Left cardiac atrium (tissue), 4 donors: ENCODE results near the gene PALM. TPM values are rescaled to one million over a fixed set of nuclear protein-coding genes. Genes with fewer than 3 reads are reported as not detected.
A peak's percentile ranks its signal among the peaks of the same experiment; 100 is the strongest.

Experiments used
- ATAC-seq, 2 donors: fragments of 200-7000 bp; cut with Tn5 transposase; one replicate each; pipeline ENCODE4 v1.9.1; 2020; ENCODE audit warnings: mild to moderate bottlenecking in 2 of 2, moderate library complexity in 2 of 2
- DNase-seq: peaks from one replicate; pipeline ENCODE4 v3.0.0-alpha.2; 2020
- intact Hi-C, 2 donors: fragments of 100-400 bp; cut with DNase I; formaldehyde crosslinking; loops; one replicate each; pipeline versions ENCODE4 v1.14.1 to v1.15.1; 2022 to 2023
- total RNA-seq, 2 donors: library from RNA; stranded (reverse); fragmentation: NEBNext Ultra II Directional; extraction: Animal tissue kit (Norgen Biotek cat#: 25700); gene quantifications; one replicate each; pipeline ENCODE4 v1.2.1, GENCODE V29; 2021
- donor health status: DM: no; HTN: yes; CAD: no.
- donor health status: DM: no; HTN: yes; CAD: no; lungs with severe emphysema.
- donor health status: DM: yes; HTN: yes; CAD: no.
- donor health status: Dilated cardiomyopathy.

Gene PALM
- total RNA-seq, 2 donors from 2014 or later, result 48.9 to 49.7 TPM

DNA sequence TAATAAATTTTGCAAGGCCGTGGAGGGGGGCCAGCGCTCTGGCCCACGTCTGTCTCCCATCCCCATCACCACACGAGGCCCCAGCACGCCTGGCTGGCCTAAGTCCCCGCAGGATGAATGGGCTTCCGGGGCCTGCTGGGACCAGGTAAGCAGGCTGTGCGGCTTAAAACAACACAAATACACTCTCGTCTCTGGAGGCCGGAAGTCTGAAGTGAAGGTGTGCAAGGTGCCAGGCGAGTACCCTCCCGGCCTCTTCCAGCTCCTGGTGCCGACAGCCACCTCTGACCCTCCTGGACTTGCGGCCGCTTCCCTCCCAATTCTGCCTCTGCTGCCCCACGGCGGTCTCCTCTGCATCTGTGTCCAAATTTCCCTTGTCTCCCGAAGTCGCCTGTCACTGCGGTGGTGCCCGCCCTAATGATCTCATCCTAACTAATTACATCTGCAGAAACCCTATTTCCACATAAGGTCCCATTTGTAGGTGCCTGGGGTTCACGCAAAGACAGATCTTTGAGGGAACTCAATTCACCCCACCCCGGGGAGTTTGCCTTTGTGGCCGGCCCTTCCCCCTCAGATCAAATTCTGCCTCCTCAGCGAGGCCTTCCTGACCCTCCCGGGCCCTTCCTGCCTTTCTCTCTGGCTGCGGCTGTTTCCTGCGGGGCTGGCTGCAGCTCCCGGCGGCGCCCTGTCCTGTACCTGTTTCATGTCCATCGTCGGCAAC lies 80.4 kb downstream of the PALM start:
- intact Hi-C loops, result no loop called here
- ATAC-seq (peak; percentile 42 to 67), DNase-seq (peak; percentile 73)

DNA sequence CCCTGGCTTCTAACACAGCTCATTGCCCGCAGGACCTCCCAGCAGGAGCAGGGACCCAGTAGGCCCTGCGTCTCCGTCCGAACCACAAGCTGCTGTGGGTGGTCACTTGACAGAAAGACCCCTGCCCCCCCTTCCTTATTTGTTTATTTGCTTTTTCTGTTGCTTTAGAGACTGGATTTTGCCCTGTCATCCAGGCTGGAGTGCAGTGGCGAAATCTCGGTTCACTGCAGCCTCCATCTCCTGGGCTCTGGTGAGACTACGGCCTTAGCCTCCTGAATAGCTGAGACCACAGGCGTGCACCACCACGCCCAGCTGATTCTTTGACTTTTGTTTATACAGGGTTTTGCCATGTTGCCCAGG lies 80.9 kb downstream of the PALM start:
- ATAC-seq (no peak), DNase-seq (no peak)
- intact Hi-C loops, result no loop called here

DNA sequence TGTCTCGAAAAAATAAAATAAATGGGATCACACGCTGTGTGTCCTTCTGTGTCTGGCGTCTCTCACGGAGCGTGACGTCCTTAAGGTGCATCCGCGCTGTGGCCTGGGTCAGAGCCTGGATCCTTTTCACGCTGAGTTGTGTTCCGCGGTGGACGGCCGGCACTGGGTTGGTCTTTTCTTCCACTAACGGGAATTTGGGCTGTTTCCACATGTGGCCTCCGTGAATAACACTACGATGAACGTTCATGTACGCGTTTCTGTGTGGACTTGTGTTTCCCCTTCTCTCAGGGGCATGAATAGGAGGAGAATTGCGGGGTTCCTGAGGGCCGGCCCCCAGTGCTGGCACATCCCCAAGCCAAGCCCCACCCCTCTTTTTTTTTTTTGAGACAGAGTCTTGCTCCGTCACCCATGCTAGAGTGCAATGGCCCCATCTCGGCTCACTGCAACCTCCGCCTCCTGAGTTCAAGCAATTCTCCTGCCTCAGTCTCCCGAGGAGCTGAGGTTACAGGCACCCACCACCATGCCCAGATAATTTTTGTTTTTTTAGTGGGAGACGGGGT lies 82.4 kb downstream of the PALM start:
- no peak for DNase-seq
- no peak for ATAC-seq
- intact Hi-C loops, result no loop called here

DNA sequence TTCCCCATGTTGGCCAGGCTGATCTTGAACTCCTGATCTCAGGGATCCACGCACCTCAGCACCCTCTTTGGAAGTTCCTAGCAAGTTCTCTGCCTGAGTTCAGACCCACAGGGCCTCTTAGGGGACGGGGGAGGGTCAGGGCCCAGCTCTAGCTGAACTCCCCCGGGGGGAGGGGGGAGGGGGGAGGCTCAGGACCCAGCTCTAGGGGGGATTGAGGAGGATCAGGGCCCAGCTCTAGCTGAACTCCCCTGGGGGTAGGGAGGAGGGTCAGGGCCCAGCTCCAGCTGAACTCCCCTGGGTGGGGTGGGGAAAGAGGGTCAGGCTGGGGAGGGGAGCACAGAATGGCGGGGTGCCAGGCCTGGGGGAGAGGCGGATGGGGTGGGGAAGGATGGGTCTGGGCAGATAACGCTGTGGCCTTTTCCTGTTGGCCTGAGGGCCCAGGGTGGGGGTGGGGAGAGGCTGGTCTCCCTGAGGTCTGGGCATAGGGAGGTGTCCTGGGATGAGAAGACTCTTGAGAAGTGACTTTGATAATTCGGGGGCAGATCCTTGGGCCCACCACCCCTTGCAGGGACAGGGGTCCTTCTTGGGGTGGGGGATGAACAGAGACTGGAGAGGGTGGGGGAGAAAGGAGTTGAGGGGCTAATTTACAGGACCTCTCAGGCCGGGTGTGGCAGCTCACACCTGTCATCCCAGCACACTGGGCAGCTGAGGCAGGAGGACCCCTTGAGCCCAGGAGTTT lies 83.0 kb downstream of the PALM start:
- peak in 1 of 2 donors; percentile 4 for ATAC-seq
- peak; percentile 53 for DNase-seq
- intact Hi-C loops, result no loop called here

DNA sequence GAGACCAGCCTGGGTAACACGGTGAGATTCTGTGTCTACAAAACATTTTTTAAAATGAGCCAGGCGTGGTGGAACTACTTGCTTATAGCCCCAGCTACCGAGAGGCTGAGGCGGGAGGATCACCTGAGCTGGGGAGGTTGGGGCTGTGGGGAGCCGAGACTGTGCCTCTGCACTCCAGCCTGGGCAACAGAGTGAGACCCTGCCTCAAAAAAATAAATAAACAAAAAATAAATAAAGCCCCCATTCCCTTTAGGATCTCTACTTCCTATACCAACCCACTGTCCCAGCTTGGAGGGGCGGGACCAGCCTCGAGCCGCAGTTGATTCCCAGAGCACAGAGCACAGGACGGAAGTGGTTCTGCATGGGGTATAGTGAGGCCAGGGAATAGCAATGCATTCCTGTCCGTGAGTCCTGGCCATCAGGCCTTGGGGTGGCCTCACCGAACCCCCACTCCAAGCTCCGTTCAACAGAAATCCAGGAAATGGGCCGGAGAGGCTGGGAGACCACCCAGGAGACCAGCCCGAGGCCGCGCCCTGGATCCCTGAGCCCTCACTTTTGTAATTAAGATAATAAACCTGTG lies 83.7 kb downstream of the PALM start:
- ATAC-seq (no peak), DNase-seq (no peak)
- intact Hi-C loops, result no loop called here

DNA sequence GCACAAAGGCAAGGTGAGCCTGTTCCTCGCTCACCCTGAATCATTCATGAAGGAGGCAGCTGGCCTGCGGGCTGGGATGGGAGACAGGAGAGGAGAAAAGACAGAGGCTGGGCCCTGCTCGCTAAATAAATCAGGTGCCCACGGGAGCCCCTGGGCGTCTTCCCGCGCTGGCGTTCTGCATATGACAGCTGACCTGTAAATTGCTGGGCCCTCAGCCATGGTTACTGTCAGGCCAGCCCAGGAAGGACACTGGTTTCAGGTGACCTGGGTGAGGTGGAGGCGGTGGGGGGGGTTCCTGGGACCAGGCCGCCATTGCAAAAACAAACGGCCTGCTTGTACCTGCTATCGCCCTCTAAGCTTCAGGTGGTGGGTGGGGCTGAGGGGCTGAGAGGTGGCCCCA lies 85.1 kb downstream of the PALM start:
- intact Hi-C loops, result no loop called here
- no peak for DNase-seq
- ATAC-seq, result no peak

DNA sequence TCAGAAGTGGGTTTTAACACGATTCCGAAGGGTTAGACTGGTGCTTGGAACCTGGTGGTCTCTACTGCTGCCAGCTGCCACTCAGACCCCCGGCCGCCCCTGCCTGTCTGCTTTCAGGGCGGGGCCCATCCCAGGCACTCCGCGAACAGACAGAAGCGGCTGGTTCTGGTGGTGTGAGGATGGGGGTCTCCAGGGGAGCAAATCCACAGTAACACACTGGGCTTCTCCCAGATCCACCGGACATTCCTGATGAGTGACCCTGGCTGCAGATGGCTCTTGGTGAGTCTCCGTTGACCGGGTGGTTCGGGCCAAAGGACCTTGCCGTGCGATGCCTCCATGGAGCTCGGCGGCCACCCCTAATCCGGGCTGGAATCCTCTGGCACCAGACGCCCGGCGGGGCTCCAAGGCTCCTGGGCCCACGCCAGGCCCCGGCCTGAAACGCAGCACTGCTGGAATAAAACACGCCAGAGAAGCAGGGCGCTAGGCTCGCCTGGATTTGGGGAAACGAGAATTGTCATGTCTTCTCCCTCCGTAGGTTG lies 86.4 kb downstream of the PALM start:
- intact Hi-C loops, result no loop called here
- DNase-seq, result peak; percentile 58
- no peak for ATAC-seq

DNA sequence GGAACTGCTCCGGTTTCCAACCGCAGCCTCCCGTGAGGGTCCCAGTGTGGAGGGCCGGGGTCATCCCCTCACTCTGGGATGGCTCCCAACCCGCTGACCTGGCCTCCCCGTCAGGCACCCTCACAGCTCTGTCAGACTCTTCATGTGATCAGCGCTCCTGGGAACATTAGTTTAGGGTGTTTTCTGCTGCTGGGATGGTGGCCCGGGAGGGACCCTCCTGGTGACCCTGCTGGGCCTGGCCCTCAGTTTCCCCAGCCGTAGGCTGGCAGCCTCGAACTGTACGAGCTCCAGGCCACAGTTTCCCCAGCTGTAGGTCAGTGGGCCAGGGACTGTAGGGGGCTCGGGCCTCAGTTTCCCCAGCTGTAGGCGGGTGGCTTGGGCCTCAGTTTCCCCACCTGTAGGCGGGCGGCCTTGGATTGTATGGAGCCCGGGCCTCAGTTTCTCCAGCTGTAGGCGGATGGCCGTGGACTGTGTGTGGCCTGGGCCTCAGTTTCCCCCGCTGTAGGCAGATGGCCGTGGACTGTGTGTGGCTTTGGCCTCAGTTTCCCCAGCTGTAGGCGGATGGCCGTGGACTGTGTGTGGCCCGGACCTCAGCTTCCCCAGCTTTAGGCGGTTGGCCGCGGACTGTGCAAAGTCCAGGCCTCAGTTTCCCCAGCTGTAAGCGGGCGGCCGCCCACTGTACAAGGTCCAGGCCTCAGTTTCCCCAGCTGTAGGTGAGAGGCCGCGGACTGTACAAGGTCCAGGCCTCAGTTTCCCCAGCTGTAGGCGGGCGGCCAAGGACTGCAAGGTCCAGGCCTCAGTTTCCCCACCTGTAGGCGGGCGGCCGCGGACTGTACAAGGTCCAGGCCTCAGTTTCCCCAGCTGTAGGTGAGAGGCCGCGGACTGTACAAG lies 87.2 kb downstream of the PALM start:
- no peak for DNase-seq

DNA sequence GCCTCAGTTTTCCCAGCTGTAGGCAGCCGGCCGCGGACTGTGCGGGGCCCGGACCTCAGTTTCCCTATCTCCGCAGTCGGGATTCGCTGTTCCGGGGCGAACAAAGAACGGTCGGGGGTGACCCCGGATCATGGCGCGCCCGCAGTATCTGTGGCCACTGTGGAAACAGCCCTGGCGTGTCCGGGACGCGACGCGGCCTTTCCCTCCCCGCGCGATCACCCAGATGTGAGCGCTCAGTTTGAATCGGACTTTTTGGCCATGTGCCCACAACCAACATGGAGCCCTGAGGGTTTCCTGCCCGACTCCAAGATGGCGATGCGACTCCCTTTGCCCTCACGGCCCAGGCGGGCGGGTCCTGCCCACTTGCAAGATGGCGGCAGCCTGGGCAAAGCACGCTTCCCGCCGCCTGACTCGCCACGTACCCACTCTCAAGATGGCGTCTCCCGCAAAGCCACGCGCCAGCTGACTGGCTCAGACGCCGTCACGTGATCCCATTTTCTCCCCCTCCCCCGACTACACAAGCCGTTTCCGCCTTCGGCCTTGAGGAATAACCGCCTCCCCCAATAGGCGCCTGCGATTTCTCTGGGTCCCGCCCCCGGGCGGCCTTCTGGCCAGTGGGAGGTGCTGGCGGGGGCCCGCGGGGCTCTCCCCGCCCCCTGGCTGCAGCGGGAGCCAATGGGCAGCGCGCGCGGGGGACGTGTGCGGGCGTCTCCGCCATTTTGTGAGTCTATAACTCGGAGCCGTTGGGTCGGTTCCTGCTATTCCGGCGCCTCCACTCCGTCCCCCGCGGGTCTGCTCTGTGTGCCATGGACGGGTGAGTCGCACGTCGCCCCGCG lies 88.2 kb downstream of the PALM start, which contains the start of gene PTBP1:
PTBP1 (plus strand) TSS at position 761 of the 836 bp plus-strand sequence; CDS start at position 807, 46 bp downstream.
- peak; percentile 100 for DNase-seq
- ATAC-seq, result peak; percentile 87 to 90
- intact Hi-C loops, result no loop called here

More for the DNA sequence above, 87.2 kb downstream of the PALM start:
- intact Hi-C loops, result no loop called here
- no peak for ATAC-seq

Other genes with a start within 250 kb of the PALM start
- 10 to 100 TPM; 10.7 to 19.4 TPM for gene SHC2, start 247.9 kb upstream of the PALM start, total RNA-seq
- under 1 TPM; 0.24 to 0.41 TPM for gene MADCAM1, start 212.4 kb upstream of the PALM start, total RNA-seq
- 10 to 100 TPM; 12.1 to 14.9 TPM for gene TPGS1, start 201.4 kb upstream of the PALM start, total RNA-seq
- 10 to 100 TPM; 63.9 to 71.0 TPM for gene CDC34, start 177.2 kb upstream of the PALM start, total RNA-seq
- gene GZMM, start 164.9 kb upstream of the PALM start, total RNA-seq, result 1 to 10 TPM in 1 of 2 donors, under 1 TPM in 1; 0.81 to 1.1 TPM
- 1,000 to 10,000 TPM in 1 of 2 donors, 100 to 1,000 TPM in 1; 847 to 1,152 TPM for gene BSG, start 136.3 kb upstream of the PALM start, total RNA-seq
- gene HCN2, start 119.1 kb upstream of the PALM start, total RNA-seq, result 1 to 10 TPM; 4.3 to 10.0 TPM
- gene POLRMT, start 75.4 kb upstream of the PALM start, total RNA-seq, result 10 to 100 TPM; 33.7 to 43.6 TPM
- gene FGF22, start 69.1 kb upstream of the PALM start, total RNA-seq, result under 1 TPM in 1 of 2 donors, not detected in 1; 0.44 TPM
- gene RNF126, start 45.7 kb upstream of the PALM start, total RNA-seq, result 10 to 100 TPM; 19.2 to 35.9 TPM
- 100 to 1,000 TPM in 1 of 2 donors, 10 to 100 TPM in 1; 33.5 to 118 TPM for gene FSTL3, start 32.5 kb upstream of the PALM start, total RNA-seq
- not detected for gene PRSS57, start 13.5 kb upstream of the PALM start, total RNA-seq
- gene MISP, start 42.2 kb downstream of the PALM start, total RNA-seq, result under 1 TPM in 1 of 2 donors, not detected in 1; 0.18 TPM
- gene PTBP1, start 88.5 kb downstream of the PALM start, total RNA-seq, result 100 to 1,000 TPM in 1 of 2 donors, 10 to 100 TPM in 1; 90.1 to 131 TPM
- under 1 TPM; 0.21 to 0.27 TPM for gene PLPPR3, start 113.0 kb downstream of the PALM start, total RNA-seq
- under 1 TPM in 1 of 2 donors, not detected in 1; 0.18 TPM for gene AZU1, start 118.9 kb downstream of the PALM start, total RNA-seq
- gene PRTN3, start 132.1 kb downstream of the PALM start, total RNA-seq, result not detected
- 1 to 10 TPM; 1.5 to 2.4 TPM for gene ELANE, start 143.4 kb downstream of the PALM start, total RNA-seq
- gene CFD, start 150.7 kb downstream of the PALM start, total RNA-seq, result 100 to 1,000 TPM; 277 to 861 TPM
- gene MED16, start 184.3 kb downstream of the PALM start, total RNA-seq, result 10 to 100 TPM; 25.4 to 27.4 TPM
- not detected for gene RNU6-9, start 184.5 kb downstream of the PALM start, total RNA-seq
- 10 to 100 TPM; 18.3 to 31.6 TPM for gene R3HDM4, start 204.3 kb downstream of the PALM start, total RNA-seq
- gene KISS1R, start 208.4 kb downstream of the PALM start, total RNA-seq, result not detected
- gene ARID3A, start 217.1 kb downstream of the PALM start, total RNA-seq, result 1 to 10 TPM; 5.3 to 5.8 TPM